Body of pancreas (tissue), 4 donors: Measurements from ENCODE around the gene CHCHD6.

Experiments used
- POLR2A ChIP-seq, 3 donors: fragments of 450-650 bp; IDR thresholded peaks; one replicate each; pipeline ENCODE4 v1.6.1; 2016; ENCODE audit warnings: antibody characterized with exemption in 3 of 3, mild to moderate bottlenecking in 2 of 3
- TF ChIP-seq, protein P1 (sequence below), 7 experiments: fragments of 450-650 bp in 4 of 7; fragments of 200-600 bp in 3 of 7; sonication (generic) in 3 of 7; IDR thresholded peaks; one replicate each; pipeline ENCODE4 v1.5.1; 2016 to 2019; ENCODE audit warnings: antibody characterized with exemption in 7 of 7

DNA sequence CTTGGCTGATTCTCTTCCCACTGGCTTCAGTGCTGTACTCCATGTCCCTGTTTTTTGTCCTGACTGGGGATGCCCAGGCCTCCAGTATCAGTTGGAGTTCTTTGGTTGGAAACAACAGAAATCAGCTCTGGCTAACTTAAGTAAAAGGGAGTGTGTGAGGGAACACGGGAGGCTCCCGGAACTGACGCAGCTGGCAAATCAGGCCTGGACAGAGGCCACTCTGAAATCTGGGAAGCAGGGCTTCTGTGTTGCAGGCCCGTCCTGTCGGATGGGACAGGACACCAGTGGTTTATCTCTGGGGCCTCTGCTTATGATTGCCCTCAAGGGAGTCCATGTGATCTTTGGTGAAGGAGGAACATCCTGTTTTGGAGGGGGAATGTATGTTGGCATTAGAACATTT is 124.3 kb downstream of the CHCHD6 start:
- TF ChIP-seq, protein P1, sequence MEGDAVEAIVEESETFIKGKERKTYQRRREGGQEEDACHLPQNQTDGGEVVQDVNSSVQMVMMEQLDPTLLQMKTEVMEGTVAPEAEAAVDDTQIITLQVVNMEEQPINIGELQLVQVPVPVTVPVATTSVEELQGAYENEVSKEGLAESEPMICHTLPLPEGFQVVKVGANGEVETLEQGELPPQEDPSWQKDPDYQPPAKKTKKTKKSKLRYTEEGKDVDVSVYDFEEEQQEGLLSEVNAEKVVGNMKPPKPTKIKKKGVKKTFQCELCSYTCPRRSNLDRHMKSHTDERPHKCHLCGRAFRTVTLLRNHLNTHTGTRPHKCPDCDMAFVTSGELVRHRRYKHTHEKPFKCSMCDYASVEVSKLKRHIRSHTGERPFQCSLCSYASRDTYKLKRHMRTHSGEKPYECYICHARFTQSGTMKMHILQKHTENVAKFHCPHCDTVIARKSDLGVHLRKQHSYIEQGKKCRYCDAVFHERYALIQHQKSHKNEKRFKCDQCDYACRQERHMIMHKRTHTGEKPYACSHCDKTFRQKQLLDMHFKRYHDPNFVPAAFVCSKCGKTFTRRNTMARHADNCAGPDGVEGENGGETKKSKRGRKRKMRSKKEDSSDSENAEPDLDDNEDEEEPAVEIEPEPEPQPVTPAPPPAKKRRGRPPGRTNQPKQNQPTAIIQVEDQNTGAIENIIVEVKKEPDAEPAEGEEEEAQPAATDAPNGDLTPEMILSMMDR (IDR thresholded peaks at IDR 0.05): no peak
- no peak for TF ChIP-seq POLR2A (IDR thresholded peaks at IDR 0.05)
